HEK293 (cell line): Measurements from ENCODE around the gene CD9.

Experiments used
- BCL11B ChIP-seq: fragments of 450-650 bp; formaldehyde crosslinking; IDR thresholded peaks from 2 replicates; pipeline ENCODE4 v1.5.1; 2016; ENCODE audit warnings: low read depth, missing biosample characterization, missing genetic modification characterization
- GLI4 ChIP-seq: fragments of 450-650 bp; formaldehyde crosslinking; IDR thresholded peaks from 2 replicates; pipeline ENCODE4 v1.5.1; 2016; ENCODE audit warnings: missing biosample characterization, missing genetic modification characterization
- GLIS1 ChIP-seq: fragments of 450-650 bp; formaldehyde crosslinking; IDR thresholded peaks from 2 replicates; pipeline ENCODE4 v1.5.1; 2016; ENCODE audit warnings: missing biosample characterization, missing genetic modification characterization
- HIC1 ChIP-seq: fragments of 450-650 bp; formaldehyde crosslinking; IDR thresholded peaks from 2 replicates; pipeline ENCODE4 v1.5.1; 2016; ENCODE audit warnings: missing biosample characterization, missing genetic modification characterization
- KLF10 ChIP-seq: fragments of 450-650 bp; IDR thresholded peaks from 2 replicates; pipeline ENCODE4 v1.5.1; 2018; ENCODE audit warnings: missing biosample characterization, mild to moderate bottlenecking, missing genetic modification characterization
- KLF17 ChIP-seq: fragments of 450-650 bp; formaldehyde crosslinking; IDR thresholded peaks from 2 replicates; pipeline ENCODE4 v1.5.1; 2016; ENCODE audit warnings: missing biosample characterization, missing genetic modification characterization
- KLF7 ChIP-seq: fragments of 450-650 bp; formaldehyde crosslinking; IDR thresholded peaks from 2 replicates; pipeline ENCODE4 v1.5.1; 2016; ENCODE audit warnings: missing biosample characterization, missing genetic modification characterization, borderline replicate concordance
- MEIS1 ChIP-seq: sonication (generic); formaldehyde crosslinking; IDR thresholded peaks from 2 replicates; pipeline ENCODE4 v1.8.1; 2022; ENCODE audit warnings: missing genetic modification reagents, mild to moderate bottlenecking, borderline replicate concordance
- REST ChIP-seq: fragments of 450-650 bp; formaldehyde crosslinking; IDR thresholded peaks from 2 replicates; pipeline ENCODE4 v1.5.1; 2016; ENCODE audit warnings: missing biosample characterization, missing genetic modification characterization
- SCRT2 ChIP-seq: fragments of 450-650 bp; formaldehyde crosslinking; IDR thresholded peaks from 2 replicates; pipeline ENCODE4 v1.5.1; 2016; ENCODE audit warnings: missing biosample characterization, missing genetic modification characterization
- SP3 ChIP-seq: fragments of 450-650 bp; formaldehyde crosslinking; IDR thresholded peaks from 2 replicates; pipeline ENCODE4 v1.5.1; 2016; ENCODE audit warnings: missing biosample characterization, missing genetic modification characterization
- TCF7L2 ChIP-seq: IDR thresholded peaks from 2 replicates; pipeline ENCODE4 v1.6.1; 2011; ENCODE audit warnings: low read depth, mild to moderate bottlenecking, inconsistent platforms, low read length, moderate library complexity, borderline replicate concordance
- ZFP69B ChIP-seq: fragments of 450-650 bp; formaldehyde crosslinking; IDR thresholded peaks from 2 replicates; pipeline ENCODE4 v1.5.1; 2016; ENCODE audit warnings: missing biosample characterization, missing genetic modification characterization
- ZNF24 ChIP-seq: fragments of 450-650 bp; formaldehyde crosslinking; IDR thresholded peaks from 2 replicates; pipeline ENCODE4 v1.5.1; 2016; ENCODE audit warnings: missing biosample characterization, missing genetic modification characterization
- ZNF341 ChIP-seq: fragments of 450-650 bp; formaldehyde crosslinking; IDR thresholded peaks from 2 replicates; pipeline ENCODE4; 2016; ENCODE audit warnings: low read depth, missing biosample characterization, missing genetic modification characterization
- ZNF366 ChIP-seq: fragments of 450-650 bp; formaldehyde crosslinking; conservative IDR thresholded peaks from 2 replicates; pipeline ENCODE4 v1.5.1; 2016; ENCODE audit warnings: missing biosample characterization, missing genetic modification characterization
- ZNF473 ChIP-seq: fragments of 450-650 bp; formaldehyde crosslinking; IDR thresholded peaks from 2 replicates; pipeline ENCODE4 v1.5.1; 2017; ENCODE audit warnings: missing biosample characterization, missing genetic modification characterization
- ZNF518A ChIP-seq: fragments of 450-650 bp; formaldehyde crosslinking; conservative IDR thresholded peaks from 2 replicates; pipeline ENCODE4 v1.5.1; 2016; ENCODE audit warnings: low read depth, missing biosample characterization, missing genetic modification characterization
- ZNF555 ChIP-seq: fragments of 450-650 bp; formaldehyde crosslinking; conservative IDR thresholded peaks from 2 replicates; pipeline ENCODE4 v1.5.1; 2017; ENCODE audit warnings: missing biosample characterization, mild to moderate bottlenecking, missing genetic modification characterization, inconsistent platforms
- ZNF596 ChIP-seq: fragments of 450-650 bp; IDR thresholded peaks from 2 replicates; pipeline ENCODE4 v1.5.0; 2018; ENCODE audit warnings: missing biosample characterization, mild to moderate bottlenecking, missing genetic modification characterization, moderate library complexity
- ZNF707 ChIP-seq: fragments of 450-650 bp; formaldehyde crosslinking; IDR thresholded peaks from 2 replicates; pipeline ENCODE4 v1.5.1; 2016; ENCODE audit warnings: missing biosample characterization, missing genetic modification characterization
- ZNF785 ChIP-seq: fragments of 450-650 bp; formaldehyde crosslinking; IDR thresholded peaks from 2 replicates; pipeline ENCODE4 v1.5.1; 2016; ENCODE audit warnings: missing biosample characterization, missing genetic modification characterization
- TF ChIP-seq, protein P1 (sequence below): fragments of 450-650 bp; formaldehyde crosslinking; IDR thresholded peaks from 2 replicates; pipeline ENCODE4 v1.5.1; 2016; ENCODE audit warnings: missing biosample characterization, missing genetic modification characterization
- TF ChIP-seq, protein P2 (sequence below): fragments of 450-650 bp; formaldehyde crosslinking; IDR thresholded peaks from 2 replicates; pipeline ENCODE4 v1.5.1; 2016; ENCODE audit warnings: missing biosample characterization, missing genetic modification characterization

Gene CD9

GRCh38 chr12:6278439-6279255 lies 78.4 kb downstream of the CD9 start (continued):
- peak; percentile 54 for TF ChIP-seq SP3 (tag by site-specific recombination)
- TF ChIP-seq TCF7L2: no peak
- TF ChIP-seq ZFP69B: no peak
- TF ChIP-seq, protein P1, sequence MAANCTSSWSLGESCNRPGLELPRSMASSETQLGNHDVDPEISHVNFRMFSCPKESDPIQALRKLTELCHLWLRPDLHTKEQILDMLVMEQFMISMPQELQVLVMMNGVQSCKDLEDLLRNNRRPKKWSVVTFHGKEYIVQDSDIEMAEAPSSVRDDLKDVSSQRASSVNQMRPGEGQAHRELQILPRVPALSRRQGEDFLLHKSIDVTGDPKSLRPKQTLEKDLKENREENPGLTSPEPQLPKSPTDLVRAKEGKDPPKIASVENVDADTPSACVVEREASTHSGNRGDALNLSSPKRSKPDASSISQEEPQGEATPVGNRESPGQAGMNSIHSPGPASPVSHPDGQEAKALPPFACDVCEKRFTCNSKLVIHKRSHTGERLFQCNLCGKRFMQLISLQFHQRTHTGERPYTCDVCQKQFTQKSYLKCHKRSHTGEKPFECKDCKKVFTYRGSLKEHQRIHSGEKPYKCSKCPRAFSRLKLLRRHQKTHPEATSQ (tag by site-specific recombination): 0 out of 2 replicates have a peak, but pooled peaks have one; percentile 10
- TF ChIP-seq MEIS1 (CRISPR knock-in tag): no peak
- no peak for TF ChIP-seq HIC1 (tag by site-specific recombination)
- TF ChIP-seq ZNF366: no peak
- TF ChIP-seq ZNF341 (tag by site-specific recombination): no peak
- no peak for TF ChIP-seq KLF17 (tag by site-specific recombination)
- peak; percentile 85 for TF ChIP-seq GLIS1 (tag by site-specific recombination)
- 0 out of 2 replicates have a peak, but pooled peaks have one; percentile 30 for TF ChIP-seq ZNF596 (tag by site-specific recombination)
- no peak for TF ChIP-seq REST (tag by site-specific recombination)
- TF ChIP-seq BCL11B: no peak
- no peak for TF ChIP-seq ZNF707
- TF ChIP-seq, protein P2, sequence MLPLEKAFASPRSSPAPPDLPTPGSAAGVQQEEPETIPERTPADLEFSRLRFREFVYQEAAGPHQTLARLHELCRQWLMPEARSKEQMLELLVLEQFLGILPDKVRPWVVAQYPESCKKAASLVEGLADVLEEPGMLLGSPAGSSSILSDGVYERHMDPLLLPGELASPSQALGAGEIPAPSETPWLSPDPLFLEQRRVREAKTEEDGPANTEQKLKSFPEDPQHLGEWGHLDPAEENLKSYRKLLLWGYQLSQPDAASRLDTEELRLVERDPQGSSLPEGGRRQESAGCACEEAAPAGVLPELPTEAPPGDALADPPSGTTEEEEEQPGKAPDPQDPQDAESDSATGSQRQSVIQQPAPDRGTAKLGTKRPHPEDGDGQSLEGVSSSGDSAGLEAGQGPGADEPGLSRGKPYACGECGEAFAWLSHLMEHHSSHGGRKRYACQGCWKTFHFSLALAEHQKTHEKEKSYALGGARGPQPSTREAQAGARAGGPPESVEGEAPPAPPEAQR (tag by site-specific recombination): no peak
- TF ChIP-seq ZNF473 (tag by site-specific recombination): no peak
- no peak for TF ChIP-seq KLF7 (tag by site-specific recombination)
- TF ChIP-seq ZNF24 (tag by site-specific recombination): no peak
- TF ChIP-seq ZNF785: no peak
- no peak for TF ChIP-seq ZNF555 (tag by site-specific recombination)
- TF ChIP-seq SCRT2: no peak
- no peak for TF ChIP-seq GLI4 (tag by site-specific recombination)
- peak; percentile 82 for TF ChIP-seq KLF10 (tag by site-specific recombination)
- no peak for TF ChIP-seq ZNF518A
